K562 (cell line): Measurements from ENCODE around the gene RNF212B.

Source experiments
- ETV6 ChIP-seq, 3 experiments: fragments of 150-350 bp in 1 of 3; sonication (generic) in 1 of 3; formaldehyde crosslinking in 1 of 3; IDR thresholded peaks; 2 replicates each; pipeline versions ENCODE4 v1.6.1 to v1.8.0; 2014 to 2022; ENCODE audit warnings: borderline replicate concordance in 2 of 3, low read depth in 2 of 3, antibody characterized with exemption in 1 of 3, low read length in 1 of 3, mild to moderate bottlenecking in 1 of 3, missing genetic modification reagents in 1 of 3
- FOXP1 ChIP-seq: sonication (generic); formaldehyde crosslinking; IDR thresholded peaks from 2 replicates; pipeline ENCODE4 v1.8.0; 2022; ENCODE audit warnings: mild to moderate bottlenecking, missing genetic modification reagents
- JUN ChIP-seq, 2 experiments: sonication (generic) in 1 of 2; formaldehyde crosslinking in 1 of 2; IDR thresholded peaks; 2 replicates each; pipeline versions ENCODE4 v1.6.1 to v1.8.0; 2012 to 2022; ENCODE audit warnings: borderline replicate concordance in 2 of 2, mild to moderate bottlenecking in 2 of 2, improper control_type of control experiment in 1 of 2, low read depth in 1 of 2, low read length in 1 of 2, missing genetic modification reagents in 1 of 2
- POLR2A ChIP-seq: fragments of 450-650 bp; conservative IDR thresholded peaks from 2 replicates; pipeline ENCODE4 v1.6.1; 2016
- POLR2AphosphoS2 ChIP-seq: IDR thresholded peaks from 2 replicates; pipeline ENCODE4 v1.6.1; 2012; ENCODE audit warnings: low read length, improper control_type of control experiment
- SMAD1 ChIP-seq: fragments of 150-350 bp; IDR thresholded peaks from 2 replicates; pipeline ENCODE4 v1.6.1; 2014; ENCODE audit warnings: low read length, low read depth; ENCODE audit not compliant: partially characterized antibody
- TCF7 ChIP-seq: sonication (generic); IDR thresholded peaks from 2 replicates; pipeline ENCODE4 v1.6.1; 2016; ENCODE audit warnings: antibody characterized with exemption, borderline replicate concordance
- ZNF217 ChIP-seq: sonication (generic); formaldehyde crosslinking; IDR thresholded peaks from 2 replicates; pipeline ENCODE4 v1.8.0; 2022; ENCODE audit warnings: mild to moderate bottlenecking, missing genetic modification reagents
- TF ChIP-seq, protein P1 (sequence below): sonication (generic); formaldehyde crosslinking; IDR thresholded peaks from 2 replicates; pipeline ENCODE4 v1.8.1; 2022; ENCODE audit warnings: missing genetic modification reagents

DNA sequence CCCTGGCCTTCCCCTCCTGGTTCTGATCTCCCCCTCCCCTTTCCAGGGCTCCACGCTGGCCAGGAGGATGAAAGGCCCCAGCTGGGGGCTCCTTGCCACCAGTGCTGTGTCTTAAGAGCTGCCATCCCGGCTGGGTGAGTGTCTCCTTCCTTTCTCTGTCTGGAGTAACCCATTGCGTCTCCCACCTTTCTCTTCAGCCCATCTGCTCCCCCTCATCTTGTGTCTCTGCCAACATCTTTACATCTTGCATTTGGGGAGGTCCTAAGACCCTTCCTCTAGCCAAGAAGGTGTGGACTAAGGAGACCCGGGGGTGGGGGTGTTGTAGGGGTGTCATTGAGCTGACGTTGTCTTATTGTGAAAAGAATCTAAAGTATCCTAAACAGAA, 69.4 kb downstream of the RNF212B start:
- TF ChIP-seq POLR2A (no peak), JUN (IDR thresholded peaks at IDR 0.05; ENCODE audit: borderline replicate concordance, low read depth, low read length) (no peak), JUN (CRISPR knock-in tag; IDR thresholded peaks at IDR 0.05; ENCODE audit: borderline replicate concordance) (no peak), ETV6 (IDR thresholded peaks at IDR 0.05; ENCODE audit: borderline replicate concordance in 1 of 2, low read depth in 2 of 2, low read length in 1 of 2) (no peak), ETV6 (CRISPR knock-in tag; IDR thresholded peaks at IDR 0.05; ENCODE audit: borderline replicate concordance) (no peak), TCF7 (no peak), FOXP1 (CRISPR knock-in tag) (no peak), SMAD1 (no peak), ZNF217 (CRISPR knock-in tag) (no peak), POLR2AphosphoS2 (no peak)
- TF ChIP-seq, protein P1, sequence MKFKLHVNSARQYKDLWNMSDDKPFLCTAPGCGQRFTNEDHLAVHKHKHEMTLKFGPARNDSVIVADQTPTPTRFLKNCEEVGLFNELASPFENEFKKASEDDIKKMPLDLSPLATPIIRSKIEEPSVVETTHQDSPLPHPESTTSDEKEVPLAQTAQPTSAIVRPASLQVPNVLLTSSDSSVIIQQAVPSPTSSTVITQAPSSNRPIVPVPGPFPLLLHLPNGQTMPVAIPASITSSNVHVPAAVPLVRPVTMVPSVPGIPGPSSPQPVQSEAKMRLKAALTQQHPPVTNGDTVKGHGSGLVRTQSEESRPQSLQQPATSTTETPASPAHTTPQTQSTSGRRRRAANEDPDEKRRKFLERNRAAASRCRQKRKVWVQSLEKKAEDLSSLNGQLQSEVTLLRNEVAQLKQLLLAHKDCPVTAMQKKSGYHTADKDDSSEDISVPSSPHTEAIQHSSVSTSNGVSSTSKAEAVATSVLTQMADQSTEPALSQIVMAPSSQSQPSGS (CRISPR knock-in tag), result no peak
